Germinal center (tissue), 1 donor: ENCODE data around the gene GJA10.

Experiments
- DNase-seq: peaks from one replicate; pipeline ENCODE4 v3.0.0; 2012; ENCODE audit warnings: mixed read lengths, low spot score

Gene GJA10

DNA sequence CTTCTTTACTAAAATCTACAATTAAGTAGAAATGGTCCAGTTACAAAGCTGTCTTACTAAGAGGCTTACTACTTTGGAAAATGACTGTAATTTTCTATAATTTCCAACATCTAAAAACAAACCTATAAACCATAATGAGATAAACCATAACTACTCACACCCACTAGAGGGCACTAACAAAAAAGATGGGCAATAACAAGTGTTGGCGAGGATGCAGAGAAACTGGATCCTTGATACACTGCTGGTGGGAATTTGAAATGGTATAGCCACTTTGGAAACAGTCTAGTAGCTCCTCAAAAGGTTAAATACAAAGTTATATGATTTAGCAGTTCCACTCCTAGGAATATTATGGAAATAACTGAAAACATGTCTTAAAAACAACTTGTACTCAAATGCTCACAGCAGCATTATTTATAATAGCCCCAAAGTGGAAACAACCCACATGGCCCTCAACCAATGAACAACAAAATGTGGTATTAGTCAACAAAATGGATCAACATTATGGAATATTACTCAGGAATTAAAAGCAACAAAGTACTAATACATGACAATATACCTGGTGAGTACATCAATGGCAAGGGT is 50.6 kb downstream of the GJA10 start:
- DNase-seq, result no peak
